Lung (tissue), 12 donors: ENCODE measurements around the gene MIPEP. TPM values are rescaled to one million over a fixed set of nuclear protein-coding genes. Genes with fewer than 3 reads are reported as not detected.

Experiments used
- ATAC-seq: fragments of 200-7000 bp; cut with Tn5 transposase; one replicate; pipeline ENCODE4 v1.9.1; 2020; ENCODE audit warnings: moderate number of reproducible peaks; ENCODE audit not compliant: insufficient read depth, low FRiP score
- DNase-seq, 3 donors: peaks; one replicate each; pipeline ENCODE4 v3.0.0-alpha.2; 2013 to 2017
- H3K27ac ChIP-seq, 2 donors: one replicate each; pipeline ENCODE4 v1.5.1; 2013; ENCODE audit warnings: mild to moderate bottlenecking in 2 of 2, moderate library complexity in 2 of 2, control low read depth in 1 of 2, inconsistent platforms in 1 of 2, low read depth in 1 of 2, low read length in 1 of 2
- H3K27me3 ChIP-seq, 3 donors: one replicate each; pipeline ENCODE4 v1.5.1; 2013; ENCODE audit warnings: low read length in 2 of 3; ENCODE audit not compliant: control insufficient read depth in 3 of 3, insufficient read depth in 3 of 3
- H3K36me3 ChIP-seq, 4 donors: one replicate each; pipeline ENCODE4 v1.5.1; 2013; ENCODE audit warnings: low read length in 4 of 4, mild to moderate bottlenecking in 1 of 4, moderate library complexity in 1 of 4; ENCODE audit not compliant: control insufficient read depth in 4 of 4, insufficient read depth in 4 of 4
- H3K4me1 ChIP-seq, 5 donors: one replicate each; pipeline ENCODE4 v1.5.1; 2013; ENCODE audit warnings: low read length in 5 of 5, mild to moderate bottlenecking in 2 of 5, moderate library complexity in 1 of 5; ENCODE audit not compliant: control insufficient read depth in 5 of 5, insufficient read depth in 5 of 5
- H3K4me3 ChIP-seq: one replicate; pipeline ENCODE4 v1.5.1; 2013; ENCODE audit warnings: mild to moderate bottlenecking, control low read depth, moderate library complexity
- H3K9ac ChIP-seq, 2 donors: one replicate each; pipeline ENCODE4 v1.5.1; 2013; ENCODE audit warnings: low read length in 2 of 2, control low read depth in 1 of 2; ENCODE audit not compliant: insufficient read depth in 1 of 2
- H3K9me3 ChIP-seq, 4 donors: one replicate each; pipeline ENCODE4 v1.5.1; 2013; ENCODE audit warnings: low read length in 3 of 4, mild to moderate bottlenecking in 1 of 4, moderate library complexity in 1 of 4; ENCODE audit not compliant: control insufficient read depth in 4 of 4, insufficient read depth in 3 of 4
- WGBS, 2 donors: extraction: QIAGEN DNeasy Blood & Tissue Kit; methylation state at CpG; one replicate each; pipeline ENCODE4 v1.1.7; 2013; 5-methylcytosine and 5-hydroxymethylcytosine counted together
- polyA plus RNA-seq, 2 donors: library from polyadenylated mRNA; stranded (reverse); fragments of 200-250 nt; gene quantifications; one replicate each; pipeline ENCODE4 v1.2.1, GENCODE V29; 2013
- total RNA-seq, 2 donors: library from RNA; depleted of rRNA in 1 of 2; stranded (reverse); fragments of >200 nt in 1 of 2; gene quantifications; one replicate each; pipeline ENCODE4 v1.2.1, GENCODE V29; 2014 to 2021
- TF ChIP-seq, protein P1 (sequence below): IDR thresholded peaks from 2 replicates; pipeline ENCODE4 v1.5.1; 2012; ENCODE audit warnings: mild to moderate bottlenecking; ENCODE audit errors: control extremely low read depth, extremely low read depth
- donor health status: control.
- donor health status: control.
- donor health status: Bipolar disorder and iron deficiency.
- donor health status: healthy.
- donor health status: DM: yes; HTN: yes; CAD: no.

The MIPEP gene
- total and polyA plus RNA-seq, 4 donors: 12.9 to 35.1 (median 25.3) TPM

DNA sequence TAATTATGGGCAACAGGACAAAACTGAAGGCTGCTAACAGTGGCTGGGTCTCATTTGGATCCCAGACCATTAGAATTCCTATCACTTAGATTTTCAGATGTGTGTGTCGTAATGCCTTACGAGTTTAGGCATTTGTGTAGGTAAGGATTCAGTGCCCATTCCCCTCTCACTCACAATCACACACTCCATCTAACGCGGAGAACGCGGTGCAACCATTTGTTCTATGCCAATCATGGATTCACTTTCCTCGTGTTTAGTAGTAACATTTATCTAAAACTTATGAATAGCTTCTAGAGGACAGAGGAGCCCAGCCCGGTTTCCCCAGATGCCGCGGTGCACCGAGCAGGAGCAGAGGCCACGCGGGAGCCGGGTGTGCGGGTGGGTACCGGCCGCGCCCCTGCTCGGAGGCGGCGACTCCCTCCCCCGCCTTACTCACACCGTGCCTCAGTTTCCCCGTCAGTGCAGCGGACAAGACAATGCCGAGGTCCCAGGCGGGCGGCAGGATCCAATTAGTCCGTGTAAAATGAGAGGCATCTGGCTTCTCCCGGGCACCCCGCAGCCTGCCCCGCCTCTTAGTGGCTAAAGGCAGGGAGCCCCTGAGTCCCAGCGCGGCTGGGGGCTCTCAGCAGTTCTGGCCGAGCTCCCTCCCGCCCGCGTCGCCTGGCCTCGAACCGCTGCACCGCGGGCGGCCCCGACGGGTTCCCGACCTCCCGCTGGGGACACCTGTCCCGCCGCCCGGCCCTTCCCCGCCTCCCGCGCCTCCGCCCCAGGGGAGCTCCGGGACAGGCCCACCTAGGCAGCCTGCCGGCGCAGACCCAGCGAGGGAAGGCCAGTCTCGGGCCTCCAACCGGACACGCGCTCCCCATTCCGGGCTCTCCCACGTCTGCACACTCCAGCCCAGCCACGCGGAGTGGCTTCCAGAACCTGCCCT, 14.0 kb upstream of the MIPEP start:
- H3K4me1 ChIP-seq: peaks cover 0 to 12% (median 4%) of the 10 kb centered on the region in 5 donors
- H3K4me3 ChIP-seq: no peak overlapping the region
- H3K27ac ChIP-seq: no peak overlapping the region
- 11 to 14% methylated on average over 62 to 67 of the region's 67 CpGs for WGBS, 2 donors
- peaks cover 0 to 25% (median 8%) of the 10 kb centered on the region in 3 donors for H3K27me3 ChIP-seq
- no peaks in the 10 kb centered on the region for H3K36me3 ChIP-seq
- H3K9ac ChIP-seq: no peak overlapping the region
- DNase-seq: peak in 2 of 3 donors; percentile 20 to 26
- TF ChIP-seq, protein P1, sequence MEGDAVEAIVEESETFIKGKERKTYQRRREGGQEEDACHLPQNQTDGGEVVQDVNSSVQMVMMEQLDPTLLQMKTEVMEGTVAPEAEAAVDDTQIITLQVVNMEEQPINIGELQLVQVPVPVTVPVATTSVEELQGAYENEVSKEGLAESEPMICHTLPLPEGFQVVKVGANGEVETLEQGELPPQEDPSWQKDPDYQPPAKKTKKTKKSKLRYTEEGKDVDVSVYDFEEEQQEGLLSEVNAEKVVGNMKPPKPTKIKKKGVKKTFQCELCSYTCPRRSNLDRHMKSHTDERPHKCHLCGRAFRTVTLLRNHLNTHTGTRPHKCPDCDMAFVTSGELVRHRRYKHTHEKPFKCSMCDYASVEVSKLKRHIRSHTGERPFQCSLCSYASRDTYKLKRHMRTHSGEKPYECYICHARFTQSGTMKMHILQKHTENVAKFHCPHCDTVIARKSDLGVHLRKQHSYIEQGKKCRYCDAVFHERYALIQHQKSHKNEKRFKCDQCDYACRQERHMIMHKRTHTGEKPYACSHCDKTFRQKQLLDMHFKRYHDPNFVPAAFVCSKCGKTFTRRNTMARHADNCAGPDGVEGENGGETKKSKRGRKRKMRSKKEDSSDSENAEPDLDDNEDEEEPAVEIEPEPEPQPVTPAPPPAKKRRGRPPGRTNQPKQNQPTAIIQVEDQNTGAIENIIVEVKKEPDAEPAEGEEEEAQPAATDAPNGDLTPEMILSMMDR: no peak
- ATAC-seq: peak; percentile 15
- peaks cover 0 to 4% (median 0%) of the 10 kb centered on the region in 4 donors for H3K9me3 ChIP-seq

DNA sequence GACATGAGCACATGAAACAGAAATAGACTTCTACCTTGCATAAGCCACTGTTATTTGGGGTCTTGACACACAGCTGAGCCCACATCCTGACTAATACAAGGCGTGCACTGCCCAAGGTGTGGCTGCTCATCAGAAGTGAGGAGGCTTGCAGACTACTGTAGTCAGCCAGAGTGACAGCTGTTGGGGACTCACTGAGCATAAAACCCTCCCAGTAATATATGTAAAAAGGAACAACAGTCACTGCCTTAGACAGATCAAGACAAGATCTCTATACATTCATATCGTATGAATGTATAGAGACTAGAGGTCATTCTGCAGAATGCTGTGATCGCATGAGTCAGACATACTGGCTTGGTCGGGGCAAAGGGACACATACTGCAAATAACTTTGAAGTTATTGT, 12.2 kb upstream of the MIPEP start:
- Histone ChIP-seq H3K9ac (no peak overlapping the region), H3K9me3 (peaks cover 0 to 6% (median 0%) of the 10 kb centered on the region in 4 donors), H3K27ac (no peak overlapping the region), H3K4me3 (no peak overlapping the region), H3K4me1 (peaks cover 0 to 17% (median 4%) of the 10 kb centered on the region in 5 donors), H3K36me3 (no peaks in the 10 kb centered on the region), H3K27me3 (peaks cover 0 to 25% (median 8%) of the 10 kb centered on the region in 3 donors)
- WGBS, 2 donors: 89 to 93% methylated on average over 4 of the region's 4 CpGs
- TF ChIP-seq, protein P1: no peak
- DNase-seq (no peak), ATAC-seq (no peak)

DNA sequence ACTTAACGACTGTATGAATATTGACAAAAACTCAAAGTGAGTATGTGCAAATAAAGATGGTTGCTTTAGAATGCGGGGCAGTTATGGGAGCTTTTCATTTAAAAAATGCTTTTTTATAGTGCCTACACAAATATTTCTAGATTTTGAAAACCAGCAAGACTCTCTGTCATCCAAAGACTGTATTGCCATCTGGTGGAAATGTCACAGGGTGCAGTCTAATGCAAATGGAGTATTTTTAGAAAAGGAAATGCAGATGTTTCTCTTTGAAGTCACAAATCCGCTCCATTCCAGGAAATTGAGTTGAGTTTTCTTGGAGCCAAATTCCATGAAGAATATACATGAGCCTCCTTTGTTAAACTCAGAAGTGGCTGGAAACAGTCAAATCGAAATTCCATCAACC, 10.4 kb upstream of the MIPEP start:
- no peak overlapping the region for H3K27ac ChIP-seq
- no peaks in the 10 kb centered on the region for H3K36me3 ChIP-seq
- no peak overlapping the region for H3K9ac ChIP-seq
- 23 to 33% methylated on average over 4 of the region's 4 CpGs for WGBS, 2 donors
- TF ChIP-seq, protein P1: peak; percentile 47
- DNase-seq (peak; percentile 66 to 94 (median 92)), ATAC-seq (no peak)
- peaks cover 0 to 17% (median 4%) of the 10 kb centered on the region in 5 donors for H3K4me1 ChIP-seq
- H3K9me3 ChIP-seq: peaks cover 0 to 6% (median 0%) of the 10 kb centered on the region in 4 donors
- H3K27me3 ChIP-seq: peaks cover 0 to 25% (median 8%) of the 10 kb centered on the region in 3 donors
- no peak overlapping the region for H3K4me3 ChIP-seq
